Coronary artery (tissue), 2 donors: ENCODE data around the gene TMEM253.

ENCODE experiments used
- DNase-seq: peaks from one replicate; pipeline ENCODE4 v3.0.0-alpha.2; 2017; ENCODE audit warnings: low spot score
- H3K27ac ChIP-seq, 2 donors: fragments of 200-600 bp; sonication (generic); one replicate each; pipeline ENCODE4 v1.5.1; 2016 to 2019
- H3K4me3 ChIP-seq: fragments of 200-600 bp; sonication (generic); 2 replicates; pipeline ENCODE4 v1.5.1; 2016; ENCODE audit warnings: mild to moderate bottlenecking, moderate library complexity
- TF ChIP-seq, protein P1 (sequence below): fragments of 200-600 bp; sonication (generic); IDR thresholded peaks from one replicate; pipeline ENCODE4 v1.5.1; 2019; ENCODE audit warnings: antibody characterized with exemption

Gene TMEM253

DNA sequence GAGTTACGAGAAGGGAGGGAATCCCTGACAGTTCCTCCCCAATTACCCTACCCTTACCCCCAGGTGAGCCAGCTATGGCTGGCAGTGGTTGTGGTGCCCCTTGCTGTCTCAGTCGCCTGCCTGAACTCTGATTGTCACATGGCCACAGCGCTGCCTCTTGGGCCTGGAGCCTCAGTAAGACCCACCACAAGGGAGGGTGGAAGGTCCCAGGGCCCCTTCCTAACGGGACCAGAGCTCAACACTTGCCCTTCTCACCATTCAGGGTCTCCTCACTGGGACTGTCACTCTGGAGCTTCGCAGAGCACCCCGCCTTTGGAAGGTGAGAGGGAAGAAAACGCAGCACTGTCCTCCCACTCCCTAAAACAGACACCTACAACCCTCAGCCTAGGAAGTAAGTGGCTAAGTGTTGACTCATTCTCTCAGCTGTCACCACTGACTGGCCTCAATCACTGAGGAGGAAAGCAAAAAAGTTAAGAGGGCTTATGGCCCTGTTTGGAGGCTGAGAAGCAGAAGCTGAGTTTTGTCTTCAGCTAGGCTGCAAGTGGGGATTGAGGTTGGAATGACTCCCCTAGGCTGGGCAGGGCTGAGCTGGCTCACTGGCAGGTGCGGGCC is 1.0 kb downstream of the TMEM253 start:
- TF ChIP-seq, protein P1, sequence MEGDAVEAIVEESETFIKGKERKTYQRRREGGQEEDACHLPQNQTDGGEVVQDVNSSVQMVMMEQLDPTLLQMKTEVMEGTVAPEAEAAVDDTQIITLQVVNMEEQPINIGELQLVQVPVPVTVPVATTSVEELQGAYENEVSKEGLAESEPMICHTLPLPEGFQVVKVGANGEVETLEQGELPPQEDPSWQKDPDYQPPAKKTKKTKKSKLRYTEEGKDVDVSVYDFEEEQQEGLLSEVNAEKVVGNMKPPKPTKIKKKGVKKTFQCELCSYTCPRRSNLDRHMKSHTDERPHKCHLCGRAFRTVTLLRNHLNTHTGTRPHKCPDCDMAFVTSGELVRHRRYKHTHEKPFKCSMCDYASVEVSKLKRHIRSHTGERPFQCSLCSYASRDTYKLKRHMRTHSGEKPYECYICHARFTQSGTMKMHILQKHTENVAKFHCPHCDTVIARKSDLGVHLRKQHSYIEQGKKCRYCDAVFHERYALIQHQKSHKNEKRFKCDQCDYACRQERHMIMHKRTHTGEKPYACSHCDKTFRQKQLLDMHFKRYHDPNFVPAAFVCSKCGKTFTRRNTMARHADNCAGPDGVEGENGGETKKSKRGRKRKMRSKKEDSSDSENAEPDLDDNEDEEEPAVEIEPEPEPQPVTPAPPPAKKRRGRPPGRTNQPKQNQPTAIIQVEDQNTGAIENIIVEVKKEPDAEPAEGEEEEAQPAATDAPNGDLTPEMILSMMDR = no peak
- no peak overlapping the region for H3K27ac ChIP-seq
- no peak for DNase-seq
- no peak overlapping the region for H3K4me3 ChIP-seq

DNA sequence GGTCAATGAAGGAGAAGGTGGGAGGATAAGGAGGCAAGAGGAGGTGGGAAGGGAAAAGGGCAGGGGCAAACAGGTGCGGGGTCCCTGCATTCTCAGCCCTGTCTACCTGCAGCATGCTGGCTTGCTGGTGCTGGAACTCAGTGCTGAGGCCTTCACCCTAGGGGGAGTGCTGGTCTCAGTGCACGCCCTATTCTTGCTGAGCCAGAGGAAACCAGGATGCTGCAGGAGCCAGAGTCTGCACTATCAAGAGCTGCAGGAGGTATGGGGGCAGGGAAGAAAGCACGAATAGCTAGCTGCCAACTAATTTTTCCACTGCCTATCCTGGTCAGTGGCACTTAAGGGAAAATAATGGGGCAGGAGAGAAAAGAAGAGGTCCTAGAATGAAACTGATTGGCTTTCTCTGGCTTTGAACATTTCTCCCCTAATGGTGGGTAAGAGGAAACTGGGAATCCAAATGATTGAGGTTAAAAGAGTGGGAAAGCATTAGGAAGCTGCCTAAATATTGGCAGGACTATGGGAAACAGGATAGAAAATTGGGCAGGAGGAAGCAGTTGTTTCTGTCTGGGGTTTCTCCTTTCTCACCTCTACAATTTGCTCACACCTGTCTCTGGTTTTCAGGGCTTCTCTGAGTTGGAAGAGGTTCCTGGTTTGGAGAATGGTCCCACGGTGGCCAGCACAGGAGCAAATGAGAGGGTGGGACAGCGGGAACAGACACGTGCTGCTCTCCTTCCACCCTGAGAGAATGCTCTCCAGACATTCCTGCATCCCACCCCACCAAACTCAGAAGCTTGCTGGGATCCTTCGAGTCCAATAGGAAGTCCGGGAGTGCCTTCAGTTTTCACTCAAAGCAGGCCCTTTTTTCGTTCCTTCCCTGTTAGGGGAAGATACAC is 1.9 kb downstream of the TMEM253 start:
- TF ChIP-seq, protein P1 = no peak
- peak overlapping the region; percentile 98 to 99 for H3K27ac ChIP-seq
- no peak for DNase-seq
- peak overlapping the region; percentile 88 for H3K4me3 ChIP-seq

DNA sequence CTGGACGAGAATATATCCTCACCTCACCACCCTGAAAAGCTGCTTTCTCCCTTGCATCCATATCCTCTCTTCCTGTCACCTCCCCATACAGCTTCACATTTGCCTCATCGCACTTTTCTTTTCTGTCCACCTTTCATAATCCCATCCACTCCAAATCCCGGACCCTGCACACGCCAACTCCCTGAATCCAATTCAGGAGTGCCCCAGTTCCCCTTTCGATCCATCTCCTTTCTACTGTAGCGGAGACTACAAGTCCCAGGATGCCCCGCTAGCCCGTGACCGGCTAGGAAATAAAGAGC is 2.5 kb downstream of the TMEM253 start:
- DNase-seq = no peak
- peak overlapping the region; percentile 88 for H3K4me3 ChIP-seq
- H3K27ac ChIP-seq = peak overlapping the region; percentile 98 to 99
- TF ChIP-seq, protein P1 = no peak

DNA sequence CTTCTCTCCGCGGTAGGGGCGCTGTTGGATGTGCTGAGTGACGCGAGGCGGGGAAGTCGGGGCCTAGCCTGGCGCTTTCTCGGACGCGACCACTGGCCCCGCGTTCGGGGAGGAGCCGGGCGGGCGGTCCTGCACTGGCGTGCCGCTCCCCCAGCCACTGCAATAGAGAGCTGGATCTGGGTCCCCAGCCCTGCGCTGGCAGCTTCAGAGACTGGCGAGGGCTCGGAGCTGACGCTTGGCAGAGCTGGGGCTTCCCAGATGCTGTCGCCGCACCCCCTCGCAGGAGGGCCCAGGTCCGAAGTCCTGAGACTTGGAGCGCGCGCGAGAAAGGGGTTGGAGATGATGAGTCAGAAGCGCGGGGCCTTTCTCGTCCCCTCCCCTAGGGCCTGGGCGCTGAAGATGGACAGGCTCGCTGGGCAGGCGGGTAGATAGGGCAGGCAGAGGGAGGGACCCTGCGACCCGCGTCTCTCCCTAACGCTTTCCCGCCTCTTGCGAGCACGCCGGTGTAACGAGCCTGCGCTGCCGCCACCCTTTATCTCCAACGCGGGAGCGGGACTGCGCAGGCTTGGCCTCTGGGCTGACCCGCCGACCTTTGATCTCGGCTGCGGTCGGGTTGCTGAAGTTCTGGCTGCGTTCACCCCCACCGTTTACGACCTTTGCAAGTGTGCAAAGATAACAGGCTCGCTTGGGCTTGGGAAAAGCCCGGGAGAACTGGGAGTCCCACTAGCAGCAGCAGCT is 3.0 kb downstream of the TMEM253 start:
- DNase-seq = peak; percentile 97
- TF ChIP-seq, protein P1 = peak; percentile 79
- Histone ChIP-seq H3K27ac (peak overlapping the region; percentile 98 to 99), H3K4me3 (peak overlapping the region; percentile 88)

DNA sequence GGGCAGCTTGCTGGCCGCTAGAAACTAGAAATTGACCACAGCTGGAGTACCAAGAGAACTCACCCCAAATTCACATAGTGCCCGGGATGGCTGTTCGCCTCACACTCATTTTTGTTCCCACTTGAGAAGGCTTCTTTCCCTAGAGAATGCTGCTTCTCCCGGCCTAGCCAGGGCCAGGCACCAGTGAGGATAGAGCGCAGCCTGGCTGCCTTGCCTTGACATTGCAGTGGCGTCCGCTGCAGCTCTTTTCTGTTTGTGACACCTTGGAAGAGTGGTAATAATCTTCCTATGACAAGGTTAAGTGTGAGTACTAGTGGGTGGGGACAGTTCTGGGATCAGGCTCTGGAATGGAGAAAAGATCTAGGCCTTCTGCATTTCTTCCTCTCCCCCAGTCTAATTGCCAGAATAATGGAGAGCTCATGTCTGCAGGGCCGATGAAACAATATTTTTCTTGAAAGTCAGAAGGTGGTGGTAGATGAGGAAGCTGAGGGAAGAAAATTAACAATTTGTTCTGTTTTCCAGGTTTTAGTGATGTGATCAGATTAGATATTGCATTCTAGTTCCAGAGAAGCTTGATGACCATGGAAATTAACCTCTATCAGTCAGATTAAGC is 3.7 kb downstream of the TMEM253 start:
- TF ChIP-seq, protein P1 = peak; percentile 98
- Histone ChIP-seq H3K4me3 (peak overlapping the region; percentile 88), H3K27ac (peak overlapping the region; percentile 98 to 99)
- DNase-seq = peak; percentile 86

DNA sequence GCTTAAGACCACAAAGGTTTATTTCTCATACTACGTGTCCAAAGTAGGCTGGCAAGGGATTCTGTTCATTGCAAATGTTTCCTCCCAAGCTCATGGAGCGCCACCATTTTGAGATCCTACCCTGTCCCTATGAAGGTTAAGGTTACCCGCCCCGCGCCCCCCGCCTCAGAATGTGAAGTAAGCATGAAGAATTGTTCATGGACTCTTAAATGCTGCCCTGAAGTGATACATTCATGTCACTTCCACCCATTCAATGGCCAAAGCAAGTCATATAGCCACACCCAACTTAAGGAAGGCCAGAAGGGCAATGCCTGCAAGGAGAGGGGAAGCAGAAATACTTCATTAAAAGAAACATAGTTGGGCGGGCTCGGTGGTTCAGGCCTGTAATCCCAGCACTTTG is 4.2 kb downstream of the TMEM253 start:
- TF ChIP-seq, protein P1 = no peak
- no peak for DNase-seq
- Histone ChIP-seq H3K27ac (peak overlapping the region in 1 of 2 donors; percentile 99), H3K4me3 (no peak overlapping the region)
